GM10248 (cell line): ENCODE results near the gene GATAD1.
A peak's percentile ranks its signal among the peaks of the same experiment; 100 is the strongest.

ENCODE experiments used
- CTCF ChIA-PET: fragments of 300-600 bp; sonication (Branson Sonifier 250); formaldehyde crosslinking; extraction: SDS; loops from one replicate; lab custom pipeline; 2021; ENCODE audit warnings: antibody characterized with exemption; lab: Yijun Ruan, JAX
- POLR2A ChIA-PET: fragments of 350-650 bp; sonication (Branson Sonifier 250); formaldehyde crosslinking; extraction: SDS; loops from one replicate; lab custom pipeline; 2020; ENCODE audit warnings: antibody characterized with exemption; lab: Yijun Ruan, JAX
- DNase-seq: peaks from one replicate; pipeline ENCODE4 v3.0.0; 2012; ENCODE audit errors: extremely low spot score
- TF ChIP-seq, protein P1 (sequence below): IDR thresholded peaks from 2 replicates; pipeline ENCODE4 v1.5.1; 2012; ENCODE audit warnings: mild to moderate bottlenecking, low read depth; ENCODE audit errors: extremely low read depth, missing control alignments, control extremely low read depth

Gene GATAD1

DNA sequence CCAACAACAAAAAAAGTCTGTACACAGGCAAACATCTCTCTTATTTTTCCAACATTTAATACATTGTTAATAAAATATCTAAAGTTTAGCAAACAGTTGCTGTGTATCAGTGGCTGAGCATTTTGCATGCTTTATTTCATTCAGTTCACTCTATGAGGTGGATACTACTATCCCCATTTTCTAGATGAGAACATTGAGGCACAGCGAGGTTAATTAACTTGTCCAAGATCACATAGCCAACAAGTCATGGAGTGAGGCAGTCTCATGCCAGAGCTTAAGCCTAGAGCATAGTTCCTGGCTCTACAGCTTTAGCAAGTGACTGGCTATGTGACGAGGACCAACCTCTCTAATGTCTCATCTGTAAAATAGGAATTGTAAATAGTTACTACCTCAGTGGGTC lies 4.4 kb downstream of the GATAD1 start:
- ChIA-PET POLR2A (no interaction called here), CTCF (interaction anchor here (1.1 to 3.0 kb wide), 3 partner anchors 9 to 621 kb away, joined by 3 to 28 read pairs (median 4); no protein-coding TSS in a partner anchor)
- TF ChIP-seq, protein P1, sequence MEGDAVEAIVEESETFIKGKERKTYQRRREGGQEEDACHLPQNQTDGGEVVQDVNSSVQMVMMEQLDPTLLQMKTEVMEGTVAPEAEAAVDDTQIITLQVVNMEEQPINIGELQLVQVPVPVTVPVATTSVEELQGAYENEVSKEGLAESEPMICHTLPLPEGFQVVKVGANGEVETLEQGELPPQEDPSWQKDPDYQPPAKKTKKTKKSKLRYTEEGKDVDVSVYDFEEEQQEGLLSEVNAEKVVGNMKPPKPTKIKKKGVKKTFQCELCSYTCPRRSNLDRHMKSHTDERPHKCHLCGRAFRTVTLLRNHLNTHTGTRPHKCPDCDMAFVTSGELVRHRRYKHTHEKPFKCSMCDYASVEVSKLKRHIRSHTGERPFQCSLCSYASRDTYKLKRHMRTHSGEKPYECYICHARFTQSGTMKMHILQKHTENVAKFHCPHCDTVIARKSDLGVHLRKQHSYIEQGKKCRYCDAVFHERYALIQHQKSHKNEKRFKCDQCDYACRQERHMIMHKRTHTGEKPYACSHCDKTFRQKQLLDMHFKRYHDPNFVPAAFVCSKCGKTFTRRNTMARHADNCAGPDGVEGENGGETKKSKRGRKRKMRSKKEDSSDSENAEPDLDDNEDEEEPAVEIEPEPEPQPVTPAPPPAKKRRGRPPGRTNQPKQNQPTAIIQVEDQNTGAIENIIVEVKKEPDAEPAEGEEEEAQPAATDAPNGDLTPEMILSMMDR = no peak
- DNase-seq = no peak

DNA sequence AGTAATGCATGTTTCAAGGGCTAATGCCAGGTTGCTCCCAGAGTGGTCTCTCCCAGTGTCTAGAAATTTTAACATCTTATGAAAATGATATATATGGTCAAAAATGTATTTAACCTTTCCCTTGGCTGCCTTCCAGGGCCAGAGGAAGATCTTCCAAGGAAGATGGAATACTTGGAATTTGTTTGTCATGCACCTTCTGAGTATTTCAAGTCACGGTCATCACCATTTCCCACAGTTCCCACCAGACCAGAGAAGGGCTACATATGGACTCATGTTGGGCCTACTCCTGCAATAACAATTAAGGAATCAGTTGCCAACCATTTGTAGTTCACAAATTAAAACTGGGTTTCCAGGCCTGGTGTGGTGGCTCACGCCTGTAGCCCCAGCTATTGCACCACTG lies 9.0 kb downstream of the GATAD1 start:
- TF ChIP-seq, protein P1 = no peak
- DNase-seq = no peak
- CTCF ChIA-PET = interaction anchor here (7.2 kb wide), 1 partner anchor 8 kb away, joined by 54 read pairs; the partner anchor contains the start of gene GATAD1
- POLR2A ChIA-PET = no interaction called here

DNA sequence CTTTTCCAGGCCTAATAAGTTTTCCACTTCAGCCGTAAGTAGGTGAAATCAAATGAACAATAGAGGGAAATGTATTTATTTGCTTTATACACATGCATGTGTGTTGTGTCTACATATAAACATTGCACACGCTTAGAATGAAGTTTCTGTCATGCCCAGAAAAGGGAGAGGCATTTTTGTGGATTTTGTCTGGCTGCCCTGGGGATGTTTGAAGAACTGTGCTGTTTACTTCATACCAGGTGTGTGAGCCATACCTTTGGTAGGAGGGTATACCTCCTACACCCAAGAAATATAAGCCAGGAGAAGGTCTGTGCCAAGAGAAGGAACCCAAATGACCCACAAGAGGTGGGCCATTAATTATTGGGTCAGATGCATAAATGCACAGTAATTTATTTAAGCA lies 12.8 kb downstream of the GATAD1 start:
- CTCF ChIA-PET = interaction anchor here (1.5 to 7.2 kb wide), 5 partner anchors 9 to 630 kb away, joined by 4 to 54 read pairs (median 16); partner anchors contain the start of genes GATAD1 and LRRD1
- TF ChIP-seq, protein P1 = no peak
- POLR2A ChIA-PET = no interaction called here
- DNase-seq = no peak

DNA sequence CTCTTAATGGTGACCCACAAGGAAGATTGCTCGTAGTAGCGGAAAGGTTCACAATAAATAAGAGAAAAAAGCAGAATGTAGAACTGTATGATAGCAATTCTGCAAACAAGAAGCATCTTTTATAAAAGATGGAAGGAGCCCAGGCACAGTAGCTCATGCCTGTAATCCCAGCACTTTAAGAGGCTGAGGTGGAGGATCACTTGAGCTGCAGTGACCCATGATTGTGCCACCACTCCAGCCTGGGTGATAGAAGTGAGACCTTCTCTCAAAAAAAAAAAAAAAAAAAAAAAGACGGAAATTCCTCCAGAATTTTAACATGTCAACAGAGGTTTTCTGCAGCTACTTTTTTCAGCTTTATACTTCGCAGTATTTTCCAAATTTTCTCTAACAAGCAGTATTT lies 13.2 kb downstream of the GATAD1 start:
- ChIA-PET POLR2A (no interaction called here), CTCF (interaction anchor here (0.9 to 7.2 kb wide), 19 partner anchors 10 to 631 kb away, joined by 3 to 54 read pairs (median 5); partner anchors contain the start of genes AKAP9, GATAD1, LRRD1 and MTERF1)
- no peak for DNase-seq
- TF ChIP-seq, protein P1 = no peak

DNA sequence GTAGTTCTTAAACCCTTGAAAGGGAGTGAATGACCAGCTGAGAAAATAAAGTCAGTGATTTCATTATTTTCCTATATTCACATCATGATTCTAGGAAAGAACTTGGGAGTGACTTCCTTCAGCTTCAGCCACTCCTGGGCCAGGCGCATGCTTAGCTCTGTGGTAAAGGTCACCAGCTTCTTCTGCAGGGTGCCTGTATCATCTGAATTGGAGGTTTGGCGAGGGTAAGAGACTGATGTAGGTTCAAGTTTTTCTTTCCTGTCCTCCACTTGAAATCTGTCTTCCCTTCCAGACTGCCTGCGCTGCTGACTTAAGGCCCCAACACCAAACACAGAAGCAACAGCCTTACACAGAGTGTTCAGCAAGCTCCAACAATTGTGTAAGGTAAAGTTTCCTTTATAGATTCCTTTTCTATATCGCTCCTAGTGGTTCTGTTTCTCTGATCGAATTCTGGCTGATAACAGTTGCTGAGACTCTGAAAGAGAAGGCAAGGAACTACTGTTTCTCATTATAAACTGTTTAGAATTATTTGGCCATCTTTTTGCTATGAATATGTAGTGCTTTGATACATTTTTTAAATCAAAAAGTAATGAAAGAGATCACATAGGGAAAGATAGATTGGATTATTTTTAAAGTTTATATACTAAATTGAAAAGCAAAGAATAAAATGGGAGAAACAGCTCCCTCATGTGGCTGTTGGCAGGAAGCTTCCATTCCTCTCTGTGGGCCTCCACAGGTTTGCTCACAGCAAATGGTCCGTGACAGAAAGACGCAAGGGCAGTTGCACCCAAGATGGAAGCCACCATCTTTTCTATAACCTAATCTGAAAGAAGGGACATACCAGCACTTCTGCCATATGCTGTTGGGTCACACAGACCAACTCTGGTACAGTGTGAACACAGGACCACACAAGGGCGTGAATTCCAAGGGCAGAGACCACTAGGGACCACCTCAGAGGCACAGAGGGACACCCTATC lies 14.0 kb downstream of the GATAD1 start:
- DNase-seq = peak; percentile 44
- ChIA-PET POLR2A (interaction anchor here (0.6 kb wide), 1 partner anchor 32 kb away, joined by 3 read pairs; no protein-coding TSS in a partner anchor), CTCF (interaction anchor here (0.7 to 7.2 kb wide), 29 partner anchors 8 to 631 kb away, joined by 3 to 54 read pairs (median 4); partner anchors contain the start of genes AKAP9, GATAD1, LRRD1 and MTERF1)
- TF ChIP-seq, protein P1 = peak; percentile 60

DNA sequence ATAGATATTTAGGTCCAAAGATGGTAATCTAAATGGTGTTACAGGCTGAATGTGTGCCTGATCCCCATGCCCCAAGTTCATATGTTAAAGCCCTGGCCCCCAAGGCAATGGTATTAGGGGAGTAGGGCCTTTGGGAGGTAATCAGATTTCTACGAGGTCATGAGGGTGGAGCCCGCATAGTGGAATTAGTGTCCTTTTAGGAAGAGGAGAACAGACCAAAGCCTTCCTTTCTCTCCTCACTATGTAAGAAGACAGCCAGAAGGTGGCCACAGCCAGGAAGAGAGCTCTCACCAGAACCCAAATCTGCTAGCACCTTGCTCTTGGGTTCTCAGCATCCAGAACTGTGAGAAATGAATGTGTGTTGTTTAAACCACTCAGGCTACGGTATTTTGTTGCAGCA lies 15.3 kb downstream of the GATAD1 start:
- TF ChIP-seq, protein P1 = no peak
- ChIA-PET CTCF (interaction anchor here (1.4 to 7.2 kb wide), 3 partner anchors 9 to 16 kb away, joined by 3 to 54 read pairs (median 6); partner anchors contain the start of gene GATAD1), POLR2A (no interaction called here)
- DNase-seq = no peak
